ENCODE results near the gene C1orf141. TPM values are rescaled to one million over a fixed set of nuclear protein-coding genes. Genes with fewer than 3 reads are reported as not detected.

Gene C1orf141
- total RNA-seq, 1 experiment from 2014 or later = not detected

GRCh38 chr1:67171574-67171955 lies 36.8 kb upstream of the C1orf141 start:
- Mint-ChIP-seq H3K4me1 (no peaks in the 10 kb centered on the region), H3K9me3 (no peaks in the 10 kb centered on the region; the same call in 1 of the 2 replicates), H3K36me3 (no peaks in the 10 kb centered on the region), H3K27me3 (ENCODE audit: low read depth) (no peaks in the 10 kb centered on the region), H3K27ac (no peak overlapping the region), H3K4me3 (no peak overlapping the region)
- ChIA-PET POLR2A (no interaction called here), CTCF (interaction anchor here (0.7 to 1.6 kb wide), 3 partner anchors 22 to 594 kb away, joined by 3 read pairs; no protein-coding TSS in a partner anchor)
- ATAC-seq = no peak
- no peak for TF ChIP-seq ZNF219 (CRISPR knock-in tag; IDR thresholded peaks at IDR 0.05; ENCODE audit: borderline replicate concordance)
- no peak for TF ChIP-seq ATF1 (CRISPR knock-in tag; IDR thresholded peaks at IDR 0.05)
- TF ChIP-seq SP1 (CRISPR knock-in tag; conservative IDR thresholded peaks at IDR 0.05) = no peak
- TF ChIP-seq CREB1 (CRISPR knock-in tag; IDR thresholded peaks at IDR 0.05) = no peak
- TF ChIP-seq NR1H2 (CRISPR knock-in tag; IDR thresholded peaks at IDR 0.05) = no peak
- TF ChIP-seq GRHL2 (CRISPR knock-in tag; IDR thresholded peaks at IDR 0.05; ENCODE audit: insufficient replicate concordance, severe bottlenecking) = no peak
- no peak for TF ChIP-seq STAT6 (CRISPR knock-in tag; conservative IDR thresholded peaks at IDR 0.05; ENCODE audit: low read depth)
- no peak for TF ChIP-seq SOX15 (CRISPR knock-in tag; IDR thresholded peaks at IDR 0.05)
- TF ChIP-seq OVOL2 (CRISPR knock-in tag; IDR thresholded peaks at IDR 0.05; ENCODE audit: borderline replicate concordance) = no peak
- no peak for TF ChIP-seq E2F4 (CRISPR knock-in tag; IDR thresholded peaks at IDR 0.05; ENCODE audit: borderline replicate concordance, low read depth)
- no peak for TF ChIP-seq HMGA2 (CRISPR knock-in tag; IDR thresholded peaks at IDR 0.05)
- TF ChIP-seq JAZF1 (CRISPR knock-in tag; IDR thresholded peaks at IDR 0.05) = no peak
- no peak for TF ChIP-seq ZNF281 (CRISPR knock-in tag; IDR thresholded peaks at IDR 0.05)
- no peak for DNase-seq (ENCODE audit: low spot score)

- POLR2A ChIA-PET = no interaction called here
- Mint-ChIP-seq H3K27ac (no peak overlapping the region), H3K4me1 (no peaks in the 10 kb centered on the region), H3K27me3 (ENCODE audit: low read depth) (no peaks in the 10 kb centered on the region), H3K9me3 (no peaks in the 10 kb centered on the region; the same call in 1 of the 2 replicates), H3K4me3 (no peak overlapping the region), H3K36me3 (no peaks in the 10 kb centered on the region)
- DNase-seq (ENCODE audit: low spot score) (no peak), ATAC-seq (no peak)
- CTCF ChIA-PET = interaction anchor here (0.7 to 1.6 kb wide), 3 partner anchors 22 to 595 kb away, joined by 3 read pairs; no protein-coding TSS in a partner anchor
- TF ChIP-seq ZNF512 (CRISPR knock-in tag; IDR thresholded peaks at IDR 0.05; ENCODE audit: borderline replicate concordance) (no peak), HMGA2 (CRISPR knock-in tag; IDR thresholded peaks at IDR 0.05) (no peak), NFE2L1 (CRISPR knock-in tag; IDR thresholded peaks at IDR 0.05) (no peak), ATF2 (CRISPR knock-in tag; IDR thresholded peaks at IDR 0.05; ENCODE audit: borderline replicate concordance, low read depth) (no peak), GABPB1 (CRISPR knock-in tag; IDR thresholded peaks at IDR 0.05) (no peak), ZNF281 (CRISPR knock-in tag; IDR thresholded peaks at IDR 0.05) (no peak), ATF6 (CRISPR knock-in tag; IDR thresholded peaks at IDR 0.05) (no peak), GTF2I (CRISPR knock-in tag; conservative IDR thresholded peaks at IDR 0.05) (no peak)
These were observed 36.2 kb upstream of the C1orf141 start for GRCh38 chr1:67170751-67171573.
